Measurements from ENCODE around the gene RBM41.

- TF ChIP-seq TSHZ2 (CRISPR knock-in tag; IDR thresholded peaks at IDR 0.05) (no peak), PATZ1 (CRISPR knock-in tag; IDR thresholded peaks at IDR 0.05; ENCODE audit: borderline replicate concordance) (no peak), RARB (CRISPR knock-in tag; IDR thresholded peaks at IDR 0.05) (no peak), OSR1 (CRISPR knock-in tag; IDR thresholded peaks at IDR 0.05) (no peak), POU6F1 (CRISPR knock-in tag; IDR thresholded peaks at IDR 0.05; ENCODE audit: borderline replicate concordance, low read depth) (no peak), ZNF70 (CRISPR knock-in tag; IDR thresholded peaks at IDR 0.05) (no peak)
Measured at GRCh38 chrX:107135049-107135964, 16.7 kb upstream of the RBM41 start.
